WTC11 (cell line): ENCODE data around the gene ZNF235.

ENCODE experiments used
- ATF2 ChIP-seq: sonication (generic); formaldehyde crosslinking; IDR thresholded peaks from 2 replicates; pipeline ENCODE4 v1.8.1; 2022; ENCODE audit warnings: low read depth, missing genetic modification reagents, borderline replicate concordance
- CTCF ChIP-seq: fragments of 200-600 bp; IDR thresholded peaks from 2 replicates; pipeline ENCODE4 v1.8.0; 2022; ENCODE audit warnings: antibody characterized with exemption
- MAX ChIP-seq: sonication (generic); formaldehyde crosslinking; IDR thresholded peaks from 2 replicates; pipeline ENCODE4 v1.8.0; 2022; ENCODE audit warnings: mild to moderate bottlenecking, missing genetic modification reagents
- TCF7 ChIP-seq: sonication (generic); formaldehyde crosslinking; IDR thresholded peaks from 2 replicates; pipeline ENCODE4 v1.8.0; 2022; ENCODE audit warnings: mild to moderate bottlenecking, low read depth, missing genetic modification reagents, moderate library complexity

- TF ChIP-seq CTCF (no peak), ATF2 (no peak), MAX (CRISPR knock-in tag) (no peak), TCF7 (CRISPR knock-in tag) (no peak)
Measured at GRCh38 chr19:44260695-44261446, 44.0 kb downstream of the ZNF235 start.
